Type B pancreatic cell (in vitro differentiated cells): ENCODE data around the gene MYO1F. TPM values are rescaled to one million over a fixed set of nuclear protein-coding genes. Genes with fewer than 3 reads are reported as not detected.

Experiments
- DNase-seq: peaks from one replicate; pipeline ENCODE4 v3.0.0; 2021; ENCODE audit warnings: mixed read lengths; ENCODE audit not compliant: unreplicated experiment; ENCODE audit errors: extremely low spot score
- H3K27ac Mint-ChIP-seq: 2 replicates; pipeline ENCODE4 v1.8.0; 2021; ENCODE audit warnings: mild to moderate bottlenecking, mixed read lengths
- H3K27me3 Mint-ChIP-seq: 2 replicates; pipeline ENCODE4 v1.8.0; 2021; ENCODE audit warnings: mixed read lengths
- H3K36me3 Mint-ChIP-seq: 2 replicates; pipeline ENCODE4 v1.8.0; 2021; ENCODE audit warnings: mixed read lengths
- H3K4me1 Mint-ChIP-seq: one replicate; pipeline ENCODE4 v1.8.0; 2021; ENCODE audit warnings: mixed read lengths; ENCODE audit not compliant: unreplicated experiment
- H3K4me3 Mint-ChIP-seq: 2 replicates; pipeline ENCODE4 v1.8.0; 2021; ENCODE audit warnings: mild to moderate bottlenecking, mixed read lengths
- H3K9me3 Mint-ChIP-seq: 2 replicates; pipeline ENCODE4 v1.8.0; 2021; ENCODE audit warnings: mixed read lengths
- CTCF ChIP-seq: fragments of 200-600 bp; sonication (generic); conservative IDR thresholded peaks from 2 replicates; pipeline ENCODE4 v1.5.0; 2021; ENCODE audit warnings: antibody characterized with exemption, mild to moderate bottlenecking
- total RNA-seq: library from RNA; stranded (reverse); gene quantifications from 2 replicates; pipeline ENCODE4 v1.2.1, GENCODE V29; 2021; ENCODE audit warnings: low replicate concordance

Gene MYO1F
- total RNA-seq, 1 donor from 2014 or later: 0.14 TPM

- DNase-seq: no peak
- Mint-ChIP-seq H3K27ac (no peak overlapping the region), H3K27me3 (no peaks in the 10 kb centered on the region), H3K9me3 (no peaks in the 10 kb centered on the region), H3K4me3 (no peak overlapping the region), H3K36me3 (peaks cover 17% of the 10 kb centered on the region), H3K4me1 (peaks cover 4% of the 10 kb centered on the region)
- no peak for TF ChIP-seq CTCF
Observed at GRCh38 chr19:8490395-8490760, 86.9 kb downstream of the MYO1F start.

DNA sequence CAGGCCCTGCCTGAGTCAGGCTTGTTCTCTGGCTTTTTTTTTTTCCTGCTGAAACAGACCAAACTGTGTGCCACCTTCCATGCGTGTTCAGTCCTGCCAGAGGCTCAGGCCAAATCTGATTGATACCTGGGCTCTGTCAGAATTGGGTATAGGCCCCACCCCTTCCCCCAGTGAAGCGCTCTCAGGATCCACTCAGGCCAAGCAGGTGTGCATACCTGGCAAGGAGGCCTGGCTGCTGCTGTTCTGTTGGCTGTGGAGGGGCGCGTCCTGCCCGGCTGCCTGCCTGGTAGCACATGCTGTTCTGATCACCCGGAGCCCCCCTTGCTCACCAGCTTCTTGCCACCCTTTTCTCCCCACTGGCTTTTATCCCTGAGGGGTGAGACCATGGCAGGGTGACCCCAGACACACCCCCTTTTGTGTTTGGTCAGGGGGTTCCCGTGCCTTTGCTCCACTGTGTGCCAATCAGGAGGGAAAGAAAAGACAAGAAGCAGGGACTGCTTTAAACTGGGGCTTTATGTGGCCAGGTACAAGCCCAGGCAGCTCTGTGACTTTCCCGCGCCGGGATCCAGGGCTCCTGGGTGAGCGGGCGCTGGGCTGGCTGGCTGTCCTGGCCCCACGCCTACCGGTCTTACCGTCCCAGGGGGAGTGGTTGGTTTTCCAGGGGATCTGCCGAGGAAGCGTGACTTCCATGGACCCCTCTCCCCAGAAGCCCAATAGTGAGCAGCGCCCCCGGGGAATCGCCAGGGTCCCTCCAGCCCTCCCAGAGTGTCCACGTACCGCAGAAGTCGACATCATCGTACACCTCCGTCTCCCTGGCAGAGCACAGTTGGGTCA, 87.5 kb downstream of the MYO1F start:
- no peak for DNase-seq
- Mint-ChIP-seq H3K4me1 (peaks cover 4% of the 10 kb centered on the region), H3K27me3 (no peaks in the 10 kb centered on the region), H3K4me3 (no peak overlapping the region), H3K36me3 (peaks cover 17% of the 10 kb centered on the region), H3K27ac (peak overlapping the region; percentile 55), H3K9me3 (no peaks in the 10 kb centered on the region)
- TF ChIP-seq CTCF: no peak

- no peak overlapping the region for H3K4me3 Mint-ChIP-seq
- peak overlapping the region; percentile 54 for H3K27ac Mint-ChIP-seq
- DNase-seq: no peak
- peaks cover 4% of the 10 kb centered on the region for H3K4me1 Mint-ChIP-seq
- H3K36me3 Mint-ChIP-seq: peaks cover 17% of the 10 kb centered on the region
- no peak for TF ChIP-seq CTCF
- H3K27me3 Mint-ChIP-seq: no peaks in the 10 kb centered on the region
- no peaks in the 10 kb centered on the region for H3K9me3 Mint-ChIP-seq
Observed at GRCh38 chr19:8488365-8488764, 88.9 kb downstream of the MYO1F start.

DNA sequence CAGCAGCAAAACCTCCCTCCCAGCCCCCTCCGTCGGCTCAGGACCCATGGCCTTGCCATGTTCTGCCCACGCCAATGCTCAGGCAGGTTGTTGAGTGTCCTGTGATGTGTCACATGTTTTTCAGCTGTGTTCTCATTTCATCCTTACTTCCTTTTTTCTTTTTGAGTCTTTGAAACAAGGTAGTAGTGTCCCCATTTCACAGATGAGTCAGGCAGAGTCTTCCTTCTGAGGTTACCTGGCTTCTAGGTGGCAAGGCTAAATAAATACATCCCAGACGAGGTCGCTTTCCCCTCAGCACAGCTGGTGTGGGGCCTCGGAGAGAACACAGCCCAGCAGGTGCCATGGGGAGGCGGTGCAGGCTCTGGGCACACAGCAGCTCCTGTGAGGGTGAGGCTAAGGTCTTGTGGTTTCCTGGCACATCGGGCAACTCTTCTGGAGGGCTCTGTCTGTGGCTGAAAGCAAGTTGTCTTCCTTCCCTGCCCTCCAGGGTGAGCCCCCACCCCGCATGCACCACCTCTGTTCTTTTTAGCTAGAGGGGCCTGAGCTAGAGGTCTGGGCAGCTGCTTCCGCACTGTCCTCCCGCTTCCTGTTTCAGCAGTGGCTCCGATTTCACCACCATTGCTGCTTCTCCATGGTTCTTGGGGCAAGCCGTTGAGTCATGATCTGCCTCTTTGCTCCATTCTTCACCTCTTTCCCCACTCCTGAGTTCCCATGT, 89.9 kb downstream of the MYO1F start:
- DNase-seq: no peak
- no peaks in the 10 kb centered on the region for H3K9me3 Mint-ChIP-seq
- TF ChIP-seq CTCF: no peak
- peaks cover 22% of the 10 kb centered on the region for H3K36me3 Mint-ChIP-seq
- peak overlapping the region; percentile 54 for H3K27ac Mint-ChIP-seq
- H3K4me3 Mint-ChIP-seq: no peak overlapping the region
- H3K27me3 Mint-ChIP-seq: no peaks in the 10 kb centered on the region
- H3K4me1 Mint-ChIP-seq: peaks cover 4% of the 10 kb centered on the region

- TF ChIP-seq CTCF: no peak
- Mint-ChIP-seq H3K9me3 (no peaks in the 10 kb centered on the region), H3K27me3 (no peaks in the 10 kb centered on the region), H3K36me3 (peaks cover 22% of the 10 kb centered on the region), H3K27ac (no peak overlapping the region), H3K4me1 (peaks cover 4% of the 10 kb centered on the region), H3K4me3 (no peak overlapping the region)
- no peak for DNase-seq
Observed at GRCh38 chr19:8486661-8487136, 90.5 kb downstream of the MYO1F start.
